ENCODE data around the gene KIF6. TPM values are rescaled to one million over a fixed set of nuclear protein-coding genes. Genes with fewer than 3 reads are reported as not detected.

The KIF6 gene
- total and polyA plus RNA-seq, 2 of the 8 experiments (the other 6 are each of a cell fraction or from before 2014, with no cell fraction given), result 0.53 to 0.65 TPM

DNA sequence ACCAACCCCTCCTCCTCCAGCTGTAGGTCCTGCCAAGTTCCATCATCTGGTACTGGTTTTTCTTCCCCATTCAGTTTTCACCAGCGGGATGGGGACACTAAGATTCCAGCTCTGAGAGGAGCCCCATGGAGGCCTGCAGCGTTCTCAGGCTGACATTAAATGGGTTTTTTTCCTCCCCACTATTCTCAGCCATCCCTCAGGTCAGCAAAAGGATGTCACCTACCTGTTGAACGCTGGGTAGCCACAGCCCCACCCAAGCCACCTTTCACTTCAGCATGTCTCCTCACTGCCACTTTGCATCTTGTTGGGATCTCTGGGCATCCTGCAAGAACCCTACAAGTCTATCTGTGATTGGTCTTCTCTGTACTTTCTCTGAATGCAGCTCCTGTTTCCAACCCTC is 417.7 kb downstream of the KIF6 start:
- peaks cover 0 to under 1% (median 0%) of the 10 kb centered on the region in 4 experiments; a peak in 2 of 7 replicates for H3K4me1 ChIP-seq (replicated peaks in 1 of 4; ENCODE audit: control insufficient read depth in 3 of 4, insufficient read depth in 4 of 4, low read length in 3 of 4)
- H3K4me2 ChIP-seq (ENCODE audit: insufficient read depth in 1 of 2, low read depth in 2 of 2, low read length in 2 of 2), result no peak overlapping the region
- no peaks in the 10 kb centered on the region for H3K79me2 ChIP-seq (ENCODE audit: control insufficient read depth in 1 of 2, insufficient read depth in 2 of 2, low read length in 2 of 2)
- no peaks in the 10 kb centered on the region for H3K23me2 ChIP-seq (ENCODE audit: low read depth, low read length)
- no peak overlapping the region for H3K4ac ChIP-seq (replicated peaks; ENCODE audit: insufficient read length, low read depth, low read length)
- no peak overlapping the region for H3K23ac ChIP-seq (ENCODE audit: insufficient read length)
- no peaks in the 10 kb centered on the region for H3K36me3 ChIP-seq (ENCODE audit: control insufficient read depth in 2 of 4, insufficient read depth in 4 of 4, low read length in 3 of 4)
- no peak overlapping the region for H2AFZ ChIP-seq (ENCODE audit: low read length)
- no peak overlapping the region for H3K27ac ChIP-seq (ENCODE audit: low read depth, low read length)
- no peak overlapping the region for H4K5ac ChIP-seq (ENCODE audit: insufficient read length, low read depth, low read length)
- H3K18ac ChIP-seq (ENCODE audit: extremely low read depth, low read length), result no peak overlapping the region
- ChIA-PET POLR2A (ENCODE audit: partially characterized antibody) (no interaction called here), CTCF (ENCODE audit: partially characterized antibody) (interaction anchor here (1.3 to 47.4 kb wide), 13 partner anchors 9 to 310 kb away, joined by 3 to 1738 read pairs (median 7); partner anchors contain the start of genes KCNK5 and SAYSD1)
- H2BK5ac ChIP-seq (ENCODE audit: low read depth, low read length), result no peak overlapping the region
- H2BK120ac ChIP-seq (replicated peaks; ENCODE audit: low read depth, low read length), result no peak overlapping the region
- H4K8ac ChIP-seq (ENCODE audit: extremely low read depth, insufficient read depth, low read length), result no peak overlapping the region
- H3K4me3 ChIP-seq (ENCODE audit: extremely low read depth in 1 of 4, insufficient read depth in 2 of 4, low read depth in 3 of 4, low read length in 4 of 4), result no peak overlapping the region
- no peak overlapping the region for H2AK5ac ChIP-seq (ENCODE audit: low read depth, low read length)
- H3K27me3 ChIP-seq (replicated peaks in 1 of 4; ENCODE audit: control insufficient read depth in 3 of 4, extremely low read depth in 1 of 4, insufficient read depth in 3 of 4, low read length in 3 of 4), result peaks cover 8 to 17% (median 12%) of the 10 kb centered on the region in 4 experiments
- TF ChIP-seq EP300 (IDR thresholded peaks at IDR 0.05; ENCODE audit: borderline replicate concordance in 1 of 2, low read depth in 2 of 2, low read length in 2 of 2) (no peak), KDM1A (IDR thresholded peaks at IDR 0.05; ENCODE audit: borderline replicate concordance, low read length) (no peak), SRF (IDR thresholded peaks at IDR 0.05; ENCODE audit: low read depth, low read length) (no peak), SP4 (IDR thresholded peaks at IDR 0.05; ENCODE audit: low read length) (no peak)
- H4K20me1 ChIP-seq (replicated peaks in 1 of 2; ENCODE audit: control insufficient read depth in 1 of 2, insufficient read depth in 2 of 2, low read length in 2 of 2), result no peaks in the 10 kb centered on the region
- FAIRE-seq (no peak), DNase-seq (ENCODE audit: low read depth in 1 of 2, low spot score in 2 of 2) (no peak)
- no peaks in the 10 kb centered on the region for H3K79me1 ChIP-seq (ENCODE audit: low read depth, low read length)
- H4K91ac ChIP-seq (replicated peaks; ENCODE audit: insufficient read length, low read length), result no peak overlapping the region
- H2BK20ac ChIP-seq (ENCODE audit: low read length), result no peak overlapping the region
- no peak overlapping the region for H3K14ac ChIP-seq (ENCODE audit: insufficient read length)
- H2BK12ac ChIP-seq (ENCODE audit: low read depth, low read length), result no peak overlapping the region
- H3K56ac ChIP-seq (replicated peaks; ENCODE audit: insufficient read length, low read depth, low read length), result no peak overlapping the region
- no peak overlapping the region for H2BK15ac ChIP-seq (ENCODE audit: low read length)
- WGBS, 2 experiments (ENCODE audit: extremely low coverage in 1 of 2, insufficient coverage in 1 of 2, insufficient read length in 1 of 2, insufficient replicate concordance in 2 of 2, low coverage in 1 of 2, low lambda C conversion rate in 2 of 2, missing lambda C conversion rate in 1 of 2), result 91% methylated on average over 3 of the region's 3 CpGs; no CpG with 5 or more reads in 1 of the 2 experiments
- H3K9me3 ChIP-seq (ENCODE audit: insufficient read depth in 2 of 2, low read depth in 1 of 2, low read length in 1 of 2), result no peaks in the 10 kb centered on the region
- no peak overlapping the region for H3K9ac ChIP-seq (replicated peaks in 1 of 4; ENCODE audit: extremely low read depth in 1 of 4, low read depth in 3 of 4, low read length in 3 of 4)

Measured in H1 (cell line).